Skeletal muscle satellite cell (primary cell): Measurements from ENCODE around the gene CD84.
"Not testable (repeated sequence)": the region's sequence is repeated elsewhere in the genome, so short reads cannot be mapped to it uniquely, and the experiment has no call there.

ENCODE experiments used
- H3K27me3 ChIP-seq: 2 replicates; pipeline ENCODE4 v1.7.0; 2013; ENCODE audit warnings: low read length; ENCODE audit not compliant: control insufficient read depth, insufficient read depth
- H3K36me3 ChIP-seq: 2 replicates; pipeline ENCODE4 v1.7.0; 2013; ENCODE audit warnings: mild to moderate bottlenecking, control low read depth, low read length; ENCODE audit not compliant: insufficient read depth
- H3K4me1 ChIP-seq: 2 replicates; pipeline ENCODE4 v1.7.0; 2013; ENCODE audit warnings: low read length; ENCODE audit not compliant: control insufficient read depth, insufficient read depth
- H3K4me2 ChIP-seq: 2 replicates; pipeline ENCODE4 v1.7.0; 2013; ENCODE audit warnings: mild to moderate bottlenecking, low read length
- H3K4me3 ChIP-seq: 2 replicates; pipeline ENCODE4 v1.7.0; 2013; ENCODE audit warnings: low read length
- H3K9ac ChIP-seq: 2 replicates; pipeline ENCODE4 v1.7.0; 2013; ENCODE audit warnings: mild to moderate bottlenecking, low read depth, low read length, moderate library complexity
- H3K9me3 ChIP-seq: replicated peaks from 2 replicates; pipeline ENCODE4 v1.7.0; 2013; ENCODE audit warnings: mild to moderate bottlenecking, control low read depth, low read length

CD84 gene

GRCh38 chr1:160519642-160520435, 59.5 kb downstream of the CD84 start:
- Histone ChIP-seq H3K4me3 (no peak overlapping the region), H3K4me2 (no peak overlapping the region), H3K36me3 (no peaks in the 10 kb centered on the region), H3K4me1 (no peaks in the 10 kb centered on the region), H3K9me3 (no peaks in the 10 kb centered on the region), H3K27me3 (no peaks in the 10 kb centered on the region), H3K9ac (no peak overlapping the region)

- H3K4me2 ChIP-seq, H3K36me3 ChIP-seq, H3K4me3 ChIP-seq, H3K9ac ChIP-seq, H3K4me1 ChIP-seq, H3K9me3 ChIP-seq, H3K27me3 ChIP-seq: not testable (repeated sequence)
Measured at GRCh38 chr1:160517519-160517918, 61.8 kb downstream of the CD84 start.

GRCh38 chr1:160515908-160516307, 63.4 kb downstream of the CD84 start:
- not testable (repeated sequence) for H3K4me1 ChIP-seq, H3K27me3 ChIP-seq, H3K9ac ChIP-seq

GRCh38 chr1:160504651-160505050, 74.6 kb downstream of the CD84 start:
- Histone ChIP-seq H3K36me3 (no peaks in the 10 kb centered on the region), H3K4me2 (no peak overlapping the region), H3K9ac (no peak overlapping the region), H3K27me3 (no peaks in the 10 kb centered on the region), H3K9me3 (no peaks in the 10 kb centered on the region), H3K4me3 (no peak overlapping the region), H3K4me1 (no peaks in the 10 kb centered on the region)

More at GRCh38 chr1:160515908-160516307, 63.4 kb downstream of the CD84 start:
- H3K9me3 ChIP-seq, H3K4me3 ChIP-seq, H3K36me3 ChIP-seq, H3K4me2 ChIP-seq: not testable (repeated sequence)

- Histone ChIP-seq H3K4me3 (no peak overlapping the region), H3K9ac (no peak overlapping the region)
Measured at GRCh38 chr1:160503087-160503486, 76.2 kb downstream of the CD84 start.

GRCh38 chr1:160500321-160500990, 78.8 kb downstream of the CD84 start:
- no peak overlapping the region for H3K4me2 ChIP-seq
- H3K36me3 ChIP-seq: no peaks in the 10 kb centered on the region
- no peaks in the 10 kb centered on the region for H3K9me3 ChIP-seq
- no peak overlapping the region for H3K9ac ChIP-seq
- no peaks in the 10 kb centered on the region for H3K4me1 ChIP-seq
- H3K4me3 ChIP-seq: no peak overlapping the region
- H3K27me3 ChIP-seq: no peaks in the 10 kb centered on the region

More at GRCh38 chr1:160503087-160503486, 76.2 kb downstream of the CD84 start:
- Histone ChIP-seq H3K4me1 (no peaks in the 10 kb centered on the region), H3K36me3 (no peaks in the 10 kb centered on the region), H3K4me2 (no peak overlapping the region), H3K9me3 (no peaks in the 10 kb centered on the region), H3K27me3 (no peaks in the 10 kb centered on the region)

- no peaks in the 10 kb centered on the region for H3K27me3 ChIP-seq
- H3K36me3 ChIP-seq: no peaks in the 10 kb centered on the region
- H3K4me1 ChIP-seq: no peaks in the 10 kb centered on the region
- no peak overlapping the region for H3K4me3 ChIP-seq
- H3K9ac ChIP-seq: no peak overlapping the region
- no peak overlapping the region for H3K4me2 ChIP-seq
- H3K9me3 ChIP-seq: no peaks in the 10 kb centered on the region
Measured at GRCh38 chr1:160499631-160500030, 79.7 kb downstream of the CD84 start.

- H3K36me3 ChIP-seq, H3K27me3 ChIP-seq, H3K4me3 ChIP-seq: not testable (repeated sequence)
Measured at GRCh38 chr1:160498301-160499065, 80.8 kb downstream of the CD84 start.

GRCh38 chr1:160496334-160496733, 83.0 kb downstream of the CD84 start:
- Histone ChIP-seq H3K36me3 (no peaks in the 10 kb centered on the region), H3K9me3 (no peaks in the 10 kb centered on the region), H3K4me3 (no peak overlapping the region), H3K27me3 (no peaks in the 10 kb centered on the region), H3K4me1 (no peaks in the 10 kb centered on the region), H3K9ac (no peak overlapping the region), H3K4me2 (no peak overlapping the region)

More at GRCh38 chr1:160498301-160499065, 80.8 kb downstream of the CD84 start:
- not testable (repeated sequence) for H3K9ac ChIP-seq, H3K4me1 ChIP-seq, H3K4me2 ChIP-seq, H3K9me3 ChIP-seq

GRCh38 chr1:160494620-160495019, 84.7 kb downstream of the CD84 start:
- H3K27me3 ChIP-seq: no peaks in the 10 kb centered on the region
- H3K4me2 ChIP-seq: no peak overlapping the region
- no peak overlapping the region for H3K9ac ChIP-seq
- no peaks in the 10 kb centered on the region for H3K36me3 ChIP-seq
- no peaks in the 10 kb centered on the region for H3K4me1 ChIP-seq
- H3K4me3 ChIP-seq: no peak overlapping the region
- no peaks in the 10 kb centered on the region for H3K9me3 ChIP-seq

GRCh38 chr1:160492617-160493016, 86.7 kb downstream of the CD84 start:
- Histone ChIP-seq H3K27me3 (no peaks in the 10 kb centered on the region), H3K36me3 (no peaks in the 10 kb centered on the region), H3K9me3 (no peaks in the 10 kb centered on the region), H3K4me3 (no peak overlapping the region), H3K4me1 (no peaks in the 10 kb centered on the region), H3K9ac (no peak overlapping the region), H3K4me2 (no peak overlapping the region)
